ENCODE measurements around the gene CNIH4.

Gene CNIH4

GRCh38 chr1:224387943-224388342 is 31.3 kb downstream of the CNIH4 start:
- no peak for TF ChIP-seq CTCF (IDR thresholded peaks at IDR 0.05; ENCODE audit: low read depth, low read length)
- Histone ChIP-seq H3K9me3 (ENCODE audit: severe bottlenecking) (no peaks in the 10 kb centered on the region), H3K4me3 (ENCODE audit: low read depth, low read length) (no peak overlapping the region), H3K27ac (no peak overlapping the region), H3K36me3 (peaks cover 11% of the 10 kb centered on the region), H3K27me3 (ENCODE audit: insufficient read depth, low read depth, severe bottlenecking) (no peaks in the 10 kb centered on the region)
- DNase-seq = no peak

DNA sequence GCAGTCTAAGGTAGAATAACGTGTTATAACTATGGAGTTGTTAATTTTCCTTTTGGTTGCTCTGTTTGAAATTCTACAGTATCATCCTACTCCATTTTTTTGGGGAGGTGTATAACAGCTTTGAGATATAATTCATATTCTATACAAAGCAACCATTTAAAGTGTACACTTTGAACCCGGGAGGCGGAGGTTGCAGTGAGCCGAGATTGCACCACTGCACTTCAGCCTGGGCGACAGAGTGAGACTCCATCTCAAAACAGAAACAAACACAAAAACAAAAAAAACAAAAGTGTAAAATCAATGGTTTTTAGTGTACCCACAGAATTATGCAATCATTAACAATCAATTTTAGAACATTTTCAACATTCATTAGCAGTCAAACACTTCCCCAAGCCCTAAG is 33.8 kb downstream of the CNIH4 start:
- no peaks in the 10 kb centered on the region for H3K9me3 ChIP-seq (ENCODE audit: severe bottlenecking)
- H3K27me3 ChIP-seq (ENCODE audit: insufficient read depth, low read depth, severe bottlenecking) = no peaks in the 10 kb centered on the region
- no peak for TF ChIP-seq CTCF (IDR thresholded peaks at IDR 0.05; ENCODE audit: low read depth, low read length)
- peaks cover 14% of the 10 kb centered on the region for H3K36me3 ChIP-seq
- no peak overlapping the region for H3K27ac ChIP-seq
- DNase-seq = no peak
- H3K4me3 ChIP-seq (ENCODE audit: low read depth, low read length) = no peak overlapping the region

- Histone ChIP-seq H3K36me3 (peaks cover 14% of the 10 kb centered on the region), H3K9me3 (ENCODE audit: severe bottlenecking) (no peaks in the 10 kb centered on the region), H3K27me3 (ENCODE audit: insufficient read depth, low read depth, severe bottlenecking) (no peaks in the 10 kb centered on the region), H3K4me3 (ENCODE audit: low read depth, low read length) (no peak overlapping the region), H3K27ac (no peak overlapping the region)
- DNase-seq = no peak
- TF ChIP-seq CTCF (IDR thresholded peaks at IDR 0.05; ENCODE audit: low read depth, low read length) = no peak
These were observed 36.0 kb downstream of the CNIH4 start for GRCh38 chr1:224392411-224393249.

DNA sequence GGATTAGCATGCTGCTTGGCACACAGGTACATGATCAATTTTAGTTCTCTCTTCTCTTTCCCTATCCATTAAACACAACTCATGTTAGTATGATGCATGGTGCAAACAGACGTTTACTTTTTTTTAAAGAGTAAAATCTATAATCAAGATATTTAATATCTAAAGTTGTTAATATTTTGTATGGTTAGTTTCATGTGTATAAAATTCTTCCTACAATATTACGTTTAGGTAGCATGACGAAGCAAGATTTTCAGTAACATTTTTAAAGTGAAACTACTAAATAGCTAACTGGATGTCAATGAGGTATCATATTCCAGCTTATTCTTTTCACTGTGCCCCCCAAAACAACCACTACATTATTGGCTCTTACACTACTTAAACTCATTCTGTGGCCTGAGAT is 36.6 kb downstream of the CNIH4 start:
- no peak overlapping the region for H3K27ac ChIP-seq
- TF ChIP-seq CTCF (IDR thresholded peaks at IDR 0.05; ENCODE audit: low read depth, low read length) = no peak
- H3K4me3 ChIP-seq (ENCODE audit: low read depth, low read length) = no peak overlapping the region
- H3K9me3 ChIP-seq (ENCODE audit: severe bottlenecking) = no peaks in the 10 kb centered on the region
- no peak for DNase-seq
- H3K36me3 ChIP-seq = peaks cover 18% of the 10 kb centered on the region
- no peaks in the 10 kb centered on the region for H3K27me3 ChIP-seq (ENCODE audit: insufficient read depth, low read depth, severe bottlenecking)

GRCh38 chr1:224399887-224400286 is 43.2 kb downstream of the CNIH4 start:
- peaks cover 14% of the 10 kb centered on the region for H3K36me3 ChIP-seq
- no peak for DNase-seq
- H3K9me3 ChIP-seq (ENCODE audit: severe bottlenecking) = no peaks in the 10 kb centered on the region
- TF ChIP-seq CTCF (IDR thresholded peaks at IDR 0.05; ENCODE audit: low read depth, low read length) = no peak
- no peak overlapping the region for H3K27ac ChIP-seq
- no peaks in the 10 kb centered on the region for H3K27me3 ChIP-seq (ENCODE audit: insufficient read depth, low read depth, severe bottlenecking)
- H3K4me3 ChIP-seq (ENCODE audit: low read depth, low read length) = no peak overlapping the region

Measured in WERI-Rb-1 (cell line).